ENCODE results near the gene TMEM259. TPM values are rescaled to one million over a fixed set of nuclear protein-coding genes. Genes with fewer than 3 reads are reported as not detected.

The TMEM259 gene
- total and polyA plus RNA-seq, 2 experiments from 2014 or later = 82.8 to 196 TPM

DNA sequence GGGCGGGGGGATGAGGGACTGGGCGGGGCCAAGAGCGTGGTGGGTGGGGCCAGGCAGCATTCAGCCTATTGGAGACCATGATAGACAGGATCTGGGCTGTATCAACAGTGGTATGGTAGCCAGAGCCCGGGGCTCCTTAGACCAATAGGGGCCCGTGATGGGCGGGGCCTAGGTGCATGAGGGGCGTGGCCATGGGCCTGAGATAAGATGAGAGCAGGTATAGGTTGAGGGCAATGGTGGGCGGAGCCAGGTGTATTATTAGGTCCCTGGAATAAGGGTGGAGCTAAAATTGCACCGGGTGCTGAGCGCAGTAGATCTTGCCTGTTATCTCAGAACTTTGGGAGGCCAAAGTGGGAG is 24.3 kb upstream of the TMEM259 start (continued):
- TF ChIP-seq, protein P1, sequence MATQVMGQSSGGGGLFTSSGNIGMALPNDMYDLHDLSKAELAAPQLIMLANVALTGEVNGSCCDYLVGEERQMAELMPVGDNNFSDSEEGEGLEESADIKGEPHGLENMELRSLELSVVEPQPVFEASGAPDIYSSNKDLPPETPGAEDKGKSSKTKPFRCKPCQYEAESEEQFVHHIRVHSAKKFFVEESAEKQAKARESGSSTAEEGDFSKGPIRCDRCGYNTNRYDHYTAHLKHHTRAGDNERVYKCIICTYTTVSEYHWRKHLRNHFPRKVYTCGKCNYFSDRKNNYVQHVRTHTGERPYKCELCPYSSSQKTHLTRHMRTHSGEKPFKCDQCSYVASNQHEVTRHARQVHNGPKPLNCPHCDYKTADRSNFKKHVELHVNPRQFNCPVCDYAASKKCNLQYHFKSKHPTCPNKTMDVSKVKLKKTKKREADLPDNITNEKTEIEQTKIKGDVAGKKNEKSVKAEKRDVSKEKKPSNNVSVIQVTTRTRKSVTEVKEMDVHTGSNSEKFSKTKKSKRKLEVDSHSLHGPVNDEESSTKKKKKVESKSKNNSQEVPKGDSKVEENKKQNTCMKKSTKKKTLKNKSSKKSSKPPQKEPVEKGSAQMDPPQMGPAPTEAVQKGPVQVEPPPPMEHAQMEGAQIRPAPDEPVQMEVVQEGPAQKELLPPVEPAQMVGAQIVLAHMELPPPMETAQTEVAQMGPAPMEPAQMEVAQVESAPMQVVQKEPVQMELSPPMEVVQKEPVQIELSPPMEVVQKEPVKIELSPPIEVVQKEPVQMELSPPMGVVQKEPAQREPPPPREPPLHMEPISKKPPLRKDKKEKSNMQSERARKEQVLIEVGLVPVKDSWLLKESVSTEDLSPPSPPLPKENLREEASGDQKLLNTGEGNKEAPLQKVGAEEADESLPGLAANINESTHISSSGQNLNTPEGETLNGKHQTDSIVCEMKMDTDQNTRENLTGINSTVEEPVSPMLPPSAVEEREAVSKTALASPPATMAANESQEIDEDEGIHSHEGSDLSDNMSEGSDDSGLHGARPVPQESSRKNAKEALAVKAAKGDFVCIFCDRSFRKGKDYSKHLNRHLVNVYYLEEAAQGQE (IDR thresholded peaks at IDR 0.05; ENCODE audit: unreplicated experiment) = no peak
- TF ChIP-seq CTCF (conservative IDR thresholded peaks at IDR 0.05; ENCODE audit: low read depth in 2 of 2) (no peak), STAT1 (IDR thresholded peaks at IDR 0.05; ENCODE audit: unreplicated experiment) (no peak), CREB1 (CRISPR knock-in tag; IDR thresholded peaks at IDR 0.05; ENCODE audit: low read depth) (no peak), EZH2 (IDR thresholded peaks at IDR 0.05; ENCODE audit: low read depth, unreplicated experiment) (no peak), JUNB (IDR thresholded peaks at IDR 0.05; ENCODE audit: unreplicated experiment) (no peak), EZH2phosphoT487 (IDR thresholded peaks at IDR 0.05; ENCODE audit: unreplicated experiment) (no peak)

GRCh38 chr19:1042689-1043511 is 22.0 kb upstream of the TMEM259 start:
- peaks cover 22% of the 10 kb centered on the region for H3K36me3 Mint-ChIP-seq (ENCODE audit: low read depth)
- no peaks in the 10 kb centered on the region for H4K20me1 ChIP-seq (replicated peaks; ENCODE audit: insufficient read depth)
- no peak overlapping the region for H3K4me3 Mint-ChIP-seq
- no peak overlapping the region for H3K27ac ChIP-seq (ENCODE audit: low read depth)
- H3K79me2 ChIP-seq (replicated peaks; ENCODE audit: insufficient read depth) = no peaks in the 10 kb centered on the region
- no peak for ATAC-seq
- H3K9me3 Mint-ChIP-seq = peaks cover 2% of the 10 kb centered on the region; the same call in 1 of the 3 replicates
- peaks cover 35% of the 10 kb centered on the region for H3K27me3 Mint-ChIP-seq (ENCODE audit: insufficient read depth, low read depth, poor library complexity)
- peaks cover 10% of the 10 kb centered on the region for H3K4me1 ChIP-seq (ENCODE audit: insufficient read depth)
- no peaks in the 10 kb centered on the region for H3K9me2 ChIP-seq (ENCODE audit: insufficient read depth)
- H2AFZ ChIP-seq = no peak overlapping the region
- peaks cover 26% of the 10 kb centered on the region for H3F3A ChIP-seq (replicated peaks; ENCODE audit: low read depth)
- no peak overlapping the region for H3K27ac Mint-ChIP-seq
- H3K27me3 ChIP-seq (ENCODE audit: insufficient read depth) = no peaks in the 10 kb centered on the region
- H3K4me1 Mint-ChIP-seq = peaks cover 13% of the 10 kb centered on the region
- 0 out of 2 replicates have a peak, but pooled peaks cover 2% of the 10 kb centered on the region for H3K36me3 ChIP-seq (ENCODE audit: insufficient read depth)
- no peak for DNase-seq (ENCODE audit: low spot score)
- no peak overlapping the region for H3K4me3 ChIP-seq
- H3K4me2 ChIP-seq = no peak overlapping the region
- TF ChIP-seq NANOG (IDR thresholded peaks at IDR 0.05; ENCODE audit: borderline replicate concordance) (no peak), JUNB (IDR thresholded peaks at IDR 0.05; ENCODE audit: unreplicated experiment) (no peak), ZNF331 (CRISPR knock-in tag; IDR thresholded peaks at IDR 0.05; ENCODE audit: low read depth) (no peak), CTCF (conservative IDR thresholded peaks at IDR 0.05; ENCODE audit: low read depth in 2 of 2) (no peak), CREB1 (CRISPR knock-in tag; IDR thresholded peaks at IDR 0.05; ENCODE audit: low read depth) (no peak), ETS1 (IDR thresholded peaks at IDR 0.05) (no peak), POLR2AphosphoS5 (IDR thresholded peaks at IDR 0.05; ENCODE audit: low read depth) (no peak)

Data from GM23338 (cell line).